Spleen (tissue), 7 donors: ENCODE data around the gene RALGAPA1.

Experiments used
- CTCF ChIP-seq, 11 experiments: fragments of 200-600 bp in 7 of 11; fragments of 450-650 bp in 4 of 11; sonication (generic) in 4 of 11; IDR thresholded peaks in 8 of 11; conservative IDR thresholded peaks in 3 of 11; 1 replicate in 7 of 11; 2 replicates in 4 of 11; pipeline versions ENCODE4 v1.4.0 to v1.8.0; 2016 to 2021; ENCODE audit warnings: antibody characterized with exemption in 11 of 11, inconsistent platforms in 4 of 11, mild to moderate bottlenecking in 1 of 11
- POLR2AphosphoS5 ChIP-seq, 3 donors: sonication (generic); formaldehyde crosslinking; IDR thresholded peaks; one replicate each; pipeline ENCODE4 v1.5.1; 2017; ENCODE audit warnings: antibody characterized with exemption in 3 of 3
- donor health status: DM: no; HTN: no; CAD: no; lungs with moderate emphysema.
- donor health status: DM: no; HTN: no; CAD: no.
- donor health status: DM: no; HTN: no; CAD: no.

GRCh38 chr14:35578639-35579038, 230.5 kb downstream of the RALGAPA1 start:
- no peak for TF ChIP-seq POLR2AphosphoS5 (IDR thresholded peaks at IDR 0.05)
- TF ChIP-seq CTCF (IDR thresholded peaks at IDR 0.05 in 8 of 11, conservative IDR thresholded peaks at IDR 0.05 in 3 of 11): no peak
